SK-N-SH treated with all-trans-retinoic acid at 6 μM for 48 hours (cell line): ENCODE measurements around the gene TNFSF13B.

Experiments used
- ATAC-seq: fragments of 200-7000 bp; cut with Tn5 transposase; 3 replicates; pipeline ENCODE4 v1.9.1; 2020; ENCODE audit warnings: mild to moderate bottlenecking, moderate library complexity
- ARNTL ChIP-seq: fragments of 450-650 bp; formaldehyde crosslinking; IDR thresholded peaks from 2 replicates; pipeline ENCODE4 v1.5.0; 2020; ENCODE audit warnings: low read depth, mild to moderate bottlenecking, moderate library complexity, borderline replicate concordance
- BACH2 ChIP-seq: fragments of 250-450 bp; sonication (Bioruptor Pico); IDR thresholded peaks from 2 replicates; pipeline ENCODE4 v1.9.0; 2021; ENCODE audit warnings: mild to moderate bottlenecking, borderline replicate concordance
- CSDC2 ChIP-seq: fragments of 250-450 bp; sonication (Bioruptor Pico); IDR thresholded peaks from 2 replicates; pipeline ENCODE4 v1.5.0; 2020; ENCODE audit warnings: mild to moderate bottlenecking, moderate library complexity
- CSRNP3 ChIP-seq: fragments of 250-450 bp; sonication (Bioruptor Pico); IDR thresholded peaks from 2 replicates; pipeline ENCODE4 v1.5.1; 2021; ENCODE audit warnings: mild to moderate bottlenecking, moderate library complexity
- ESRRG ChIP-seq: fragments of 250-450 bp; sonication (Bioruptor Pico); IDR thresholded peaks from 2 replicates; pipeline ENCODE4 v1.6.1; 2021; ENCODE audit warnings: mild to moderate bottlenecking
- GLIS3 ChIP-seq: fragments of 250-450 bp; sonication (Bioruptor Pico); IDR thresholded peaks from 2 replicates; pipeline ENCODE4 v1.5.0; 2020; ENCODE audit warnings: mild to moderate bottlenecking, moderate library complexity
- ISL1 ChIP-seq: fragments of 250-450 bp; sonication (Bioruptor Pico); IDR thresholded peaks from 2 replicates; pipeline ENCODE4 v2.1.2; 2022; ENCODE audit warnings: mild to moderate bottlenecking, moderate library complexity
- PATZ1 ChIP-seq: fragments of 250-450 bp; sonication (Bioruptor Pico); IDR thresholded peaks from 2 replicates; pipeline ENCODE4 v1.8.0; 2020; ENCODE audit warnings: mild to moderate bottlenecking, moderate library complexity, borderline replicate concordance
- POU6F1 ChIP-seq: fragments of 250-450 bp; sonication (Bioruptor Pico); IDR thresholded peaks from 2 replicates; pipeline ENCODE4 v1.8.0; 2021; ENCODE audit warnings: low read depth, mild to moderate bottlenecking, moderate library complexity, borderline replicate concordance
- PPARA ChIP-seq: fragments of 250-450 bp; sonication (Bioruptor Pico); IDR thresholded peaks from 2 replicates; pipeline ENCODE4 v1.5.0; 2020; ENCODE audit warnings: mild to moderate bottlenecking, borderline replicate concordance
- RARB ChIP-seq: fragments of 250-450 bp; sonication (Bioruptor Pico); IDR thresholded peaks from 2 replicates; pipeline ENCODE4 v1.8.0; 2021; ENCODE audit warnings: mild to moderate bottlenecking, moderate library complexity
- SNAI2 ChIP-seq: fragments of 250-450 bp; sonication (Bioruptor Pico); IDR thresholded peaks from 2 replicates; pipeline ENCODE4 v1.5.0; 2020; ENCODE audit warnings: mild to moderate bottlenecking, moderate library complexity
- TCF4 ChIP-seq: fragments of 250-450 bp; sonication (Bioruptor Pico); IDR thresholded peaks from 2 replicates; pipeline ENCODE4 v1.8.0; 2021; ENCODE audit warnings: mild to moderate bottlenecking, moderate library complexity, borderline replicate concordance
- TOX ChIP-seq: fragments of 250-450 bp; sonication (Bioruptor Pico); IDR thresholded peaks from 2 replicates; pipeline ENCODE4 v1.8.0; 2021; ENCODE audit warnings: mild to moderate bottlenecking, moderate library complexity, borderline replicate concordance
- TSHZ2 ChIP-seq: fragments of 250-450 bp; sonication (Bioruptor Pico); IDR thresholded peaks from 2 replicates; pipeline ENCODE4 v1.5.0; 2020; ENCODE audit warnings: mild to moderate bottlenecking, moderate library complexity
- ZC3H10 ChIP-seq: fragments of 250-450 bp; sonication (Bioruptor Pico); IDR thresholded peaks from 2 replicates; pipeline ENCODE4 v1.5.1; 2021; ENCODE audit warnings: mild to moderate bottlenecking, moderate library complexity
- ZFP3 ChIP-seq: fragments of 250-450 bp; sonication (Bioruptor Pico); IDR thresholded peaks from 2 replicates; pipeline ENCODE4 v1.5.0; 2020; ENCODE audit warnings: mild to moderate bottlenecking, moderate library complexity
- ZFP30 ChIP-seq: fragments of 450-650 bp; formaldehyde crosslinking; IDR thresholded peaks from 2 replicates; pipeline ENCODE4 v1.5.0; 2022; ENCODE audit warnings: mild to moderate bottlenecking, moderate library complexity
- ZNF565 ChIP-seq: fragments of 450-650 bp; formaldehyde crosslinking; conservative IDR thresholded peaks from 2 replicates; pipeline ENCODE4 v1.5.0; 2020; ENCODE audit warnings: low read depth, mild to moderate bottlenecking, moderate library complexity
- ZNF70 ChIP-seq: fragments of 450-650 bp; formaldehyde crosslinking; IDR thresholded peaks from 2 replicates; pipeline ENCODE4 v1.5.0; 2020; ENCODE audit warnings: mild to moderate bottlenecking, moderate library complexity

Gene TNFSF13B

GRCh38 chr13:108349269-108349668, 79.8 kb downstream of the TNFSF13B start:
- TF ChIP-seq TCF4, result no peak
- TF ChIP-seq ZFP30 (CRISPR knock-in tag), result no peak
- TF ChIP-seq TOX, result no peak
- no peak for TF ChIP-seq TSHZ2 (CRISPR knock-in tag)
- TF ChIP-seq ZNF70, result no peak
- TF ChIP-seq ESRRG (CRISPR knock-in tag), result no peak
- TF ChIP-seq ISL1 (CRISPR knock-in tag), result no peak
- no peak for TF ChIP-seq BACH2
- TF ChIP-seq ARNTL (CRISPR knock-in tag), result no peak
- no peak for TF ChIP-seq POU6F1 (CRISPR knock-in tag)
- no peak for TF ChIP-seq RARB (CRISPR knock-in tag)
- no peak for TF ChIP-seq PATZ1
- no peak for TF ChIP-seq CSRNP3 (CRISPR knock-in tag)
- no peak for TF ChIP-seq GLIS3
- TF ChIP-seq ZC3H10 (CRISPR knock-in tag), result no peak
- no peak for TF ChIP-seq SNAI2
- TF ChIP-seq ZNF565 (CRISPR knock-in tag), result no peak
- no peak for TF ChIP-seq PPARA (CRISPR knock-in tag)
- ATAC-seq, result no peak

- no peak for ATAC-seq
- TF ChIP-seq ZC3H10 (CRISPR knock-in tag) (no peak), GLIS3 (no peak), CSRNP3 (CRISPR knock-in tag) (no peak)
- TF ChIP-seq, all 23 proteins: peak for 0
Observed at GRCh38 chr13:108350579-108350978, 81.1 kb downstream of the TNFSF13B start.

- no peak for ATAC-seq
- TF ChIP-seq TCF4 (no peak), ZC3H10 (CRISPR knock-in tag) (no peak), ZFP30 (CRISPR knock-in tag) (no peak), PATZ1 (no peak), ESRRG (CRISPR knock-in tag) (no peak), BACH2 (no peak), POU6F1 (CRISPR knock-in tag) (no peak), TSHZ2 (CRISPR knock-in tag) (no peak), PPARA (CRISPR knock-in tag) (no peak), ZNF70 (no peak), ARNTL (CRISPR knock-in tag) (no peak), ZNF565 (CRISPR knock-in tag) (no peak), ZFP3 (CRISPR knock-in tag) (no peak), CSDC2 (CRISPR knock-in tag) (no peak), SNAI2 (no peak)
Observed at GRCh38 chr13:108352599-108352998, 83.1 kb downstream of the TNFSF13B start.
